Measurements from ENCODE around the gene RPS6KB2. TPM values are rescaled to one million over a fixed set of nuclear protein-coding genes. Genes with fewer than 3 reads are reported as not detected.

Gene RPS6KB2
- total and polyA plus RNA-seq, 2 of the 4 experiments (the other 2 are of a cell fraction): 50.7 to 58.4 TPM

DNA sequence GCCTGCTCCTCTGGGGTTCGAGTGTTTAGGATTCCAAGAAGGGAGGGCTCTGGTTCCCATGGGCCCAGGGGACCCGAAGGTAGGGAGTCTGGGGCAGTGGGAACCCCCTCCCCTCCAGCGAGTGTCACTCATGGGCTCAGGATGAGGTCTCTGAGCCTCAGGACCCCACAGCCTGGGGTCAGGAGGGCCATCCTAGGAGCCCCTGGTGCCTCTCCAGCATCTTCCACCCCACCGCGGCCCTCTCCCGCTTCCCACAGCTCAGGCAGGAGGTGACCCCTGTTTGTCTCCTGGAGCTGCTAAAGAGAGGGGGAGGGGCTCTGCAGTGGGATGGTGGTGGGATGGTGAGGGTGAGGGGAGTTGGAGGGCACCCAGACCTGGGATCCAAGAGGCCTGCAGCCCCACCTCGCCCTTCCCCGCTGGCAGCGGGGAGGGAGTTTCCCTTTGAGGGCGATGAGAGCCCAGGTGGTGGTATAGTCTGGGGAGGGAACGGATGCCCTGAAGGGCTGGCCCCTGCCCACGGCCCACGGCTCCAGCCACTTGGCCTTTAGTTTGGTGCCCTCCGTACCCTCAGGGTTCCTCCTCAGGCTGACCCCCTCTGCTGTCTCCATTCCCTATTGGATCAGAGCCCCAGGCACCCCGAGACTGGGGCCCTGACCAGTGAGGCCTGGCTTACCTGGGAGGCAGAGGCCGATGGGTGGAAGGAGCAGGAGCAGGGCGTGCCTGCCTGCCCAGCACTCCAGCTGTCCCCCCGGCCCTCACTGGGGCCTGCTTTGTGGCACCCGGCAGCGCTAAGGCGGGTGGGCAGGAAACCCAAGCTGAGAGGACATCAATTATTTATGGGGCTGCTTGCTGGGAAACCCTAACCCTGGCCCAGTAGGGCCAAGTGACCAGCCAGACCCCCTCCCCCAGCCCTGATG is 25.8 kb downstream of the RPS6KB2 start:
- Histone ChIP-seq H3K18ac (ENCODE audit: low read depth, low read length) (no peak overlapping the region), H2AFZ (replicated peaks; ENCODE audit: low read length, poor library complexity) (no peak overlapping the region), H3K56ac (ENCODE audit: extremely low read depth, insufficient read depth, low read length) (no peak overlapping the region), H2BK5ac (ENCODE audit: low read depth, low read length, poor library complexity, severe bottlenecking) (no peak overlapping the region), H3K4me2 (ENCODE audit: low read depth, low read length) (no peak overlapping the region), H4K20me1 (ENCODE audit: insufficient read depth, low read length) (no peaks in the 10 kb centered on the region), H3K4me1 (ENCODE audit: control insufficient read depth, insufficient read depth, low read length) (no peaks in the 10 kb centered on the region), H3K14ac (replicated peaks; ENCODE audit: low read depth, low read length) (no peak overlapping the region), H3K23ac (ENCODE audit: low read depth, low read length) (no peak overlapping the region), H3K9ac (ENCODE audit: low read depth, low read length) (no peak overlapping the region), H4K91ac (ENCODE audit: insufficient read depth, low read depth, low read length) (no peak overlapping the region), H2AK9ac (replicated peaks; ENCODE audit: low read depth, low read length, poor library complexity) (no peak overlapping the region), H3K27ac (ENCODE audit: insufficient read depth, low read length) (no peak overlapping the region), H4K5ac (ENCODE audit: low read depth, low read length) (no peak overlapping the region), H2BK120ac (ENCODE audit: low read depth, low read length) (no peak overlapping the region), H3K36me3 (ENCODE audit: control insufficient read depth, insufficient read depth, low read length) (no peaks in the 10 kb centered on the region), H2BK20ac (ENCODE audit: low read depth, low read length) (no peak overlapping the region), H4K8ac (ENCODE audit: low read depth in 2 of 2, low read length in 2 of 2) (no peak overlapping the region), H3K79me1 (ENCODE audit: low read depth in 1 of 2, low read length in 2 of 2) (no peaks in the 10 kb centered on the region), H2AK5ac (ENCODE audit: low read depth, low read length) (no peak overlapping the region), H3K4ac (ENCODE audit: low read depth, low read length) (no peak overlapping the region), H3K9me1 (ENCODE audit: insufficient read depth, low read length) (no peaks in the 10 kb centered on the region), H3K27me3 (ENCODE audit: control insufficient read depth, insufficient read depth, low read length) (peaks cover 26% of the 10 kb centered on the region; the same call in 1 of the 2 replicates), H2BK15ac (ENCODE audit: low read depth, low read length) (no peak overlapping the region), H3K4me3 (ENCODE audit: insufficient read depth, low read depth, low read length) (no peak overlapping the region), H3K9me3 (ENCODE audit: control insufficient read depth, insufficient read depth, low read length) (no peaks in the 10 kb centered on the region)
- ATAC-seq (ENCODE audit: low read depth) (no peak), DNase-seq (no peak)
- ChIA-PET POLR2A (ENCODE audit: unreplicated experiment) (no interaction called here), CTCF (no interaction called here)
- BruUV-seq (replicated peaks): no TSS peak
- in situ Hi-C loops (cut with MboI; ENCODE audit: low sequenced_read_pairs) (no loop called here), intact Hi-C loops (cut with micrococcal nuclease) (no loop called here), dilution Hi-C loops (cut with HindIII; ENCODE audit: low sequenced_read_pairs, unreplicated experiment) (no loop called here)
- no CpG with 5 or more reads among the region's 21 CpGs for WGBS, 2 experiments (ENCODE audit: extremely low coverage in 2 of 2, insufficient read length in 1 of 2)
- TF ChIP-seq, protein P1, sequence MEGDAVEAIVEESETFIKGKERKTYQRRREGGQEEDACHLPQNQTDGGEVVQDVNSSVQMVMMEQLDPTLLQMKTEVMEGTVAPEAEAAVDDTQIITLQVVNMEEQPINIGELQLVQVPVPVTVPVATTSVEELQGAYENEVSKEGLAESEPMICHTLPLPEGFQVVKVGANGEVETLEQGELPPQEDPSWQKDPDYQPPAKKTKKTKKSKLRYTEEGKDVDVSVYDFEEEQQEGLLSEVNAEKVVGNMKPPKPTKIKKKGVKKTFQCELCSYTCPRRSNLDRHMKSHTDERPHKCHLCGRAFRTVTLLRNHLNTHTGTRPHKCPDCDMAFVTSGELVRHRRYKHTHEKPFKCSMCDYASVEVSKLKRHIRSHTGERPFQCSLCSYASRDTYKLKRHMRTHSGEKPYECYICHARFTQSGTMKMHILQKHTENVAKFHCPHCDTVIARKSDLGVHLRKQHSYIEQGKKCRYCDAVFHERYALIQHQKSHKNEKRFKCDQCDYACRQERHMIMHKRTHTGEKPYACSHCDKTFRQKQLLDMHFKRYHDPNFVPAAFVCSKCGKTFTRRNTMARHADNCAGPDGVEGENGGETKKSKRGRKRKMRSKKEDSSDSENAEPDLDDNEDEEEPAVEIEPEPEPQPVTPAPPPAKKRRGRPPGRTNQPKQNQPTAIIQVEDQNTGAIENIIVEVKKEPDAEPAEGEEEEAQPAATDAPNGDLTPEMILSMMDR (conservative IDR thresholded peaks at IDR 0.05; ENCODE audit: low read depth, low read length): no peak
- TF ChIP-seq, protein P2, sequence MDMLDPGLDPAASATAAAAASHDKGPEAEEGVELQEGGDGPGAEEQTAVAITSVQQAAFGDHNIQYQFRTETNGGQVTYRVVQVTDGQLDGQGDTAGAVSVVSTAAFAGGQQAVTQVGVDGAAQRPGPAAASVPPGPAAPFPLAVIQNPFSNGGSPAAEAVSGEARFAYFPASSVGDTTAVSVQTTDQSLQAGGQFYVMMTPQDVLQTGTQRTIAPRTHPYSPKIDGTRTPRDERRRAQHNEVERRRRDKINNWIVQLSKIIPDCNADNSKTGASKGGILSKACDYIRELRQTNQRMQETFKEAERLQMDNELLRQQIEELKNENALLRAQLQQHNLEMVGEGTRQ (IDR thresholded peaks at IDR 0.05; ENCODE audit: low read depth, low read length): no peak
- no peak for TF ChIP-seq MAFK (IDR thresholded peaks at IDR 0.05; ENCODE audit: low read depth, low read length)
- TF ChIP-seq CEBPB (IDR thresholded peaks at IDR 0.05; ENCODE audit: low read depth, low read length): no peak
- TF ChIP-seq FOS (IDR thresholded peaks at IDR 0.05; ENCODE audit: low read depth, low read length): no peak
- no peak for TF ChIP-seq ELK1 (IDR thresholded peaks at IDR 0.05; ENCODE audit: borderline replicate concordance, low read depth, low read length)
- no peak for TF ChIP-seq MAZ (IDR thresholded peaks at IDR 0.05; ENCODE audit: borderline replicate concordance, low read depth, low read length)
- no peak for TF ChIP-seq BHLHE40 (IDR thresholded peaks at IDR 0.05; ENCODE audit: low read depth, low read length)
- TF ChIP-seq RAD21 (IDR thresholded peaks at IDR 0.05; ENCODE audit: low read length): no peak
- TF ChIP-seq POLR2A (IDR thresholded peaks at IDR 0.05; ENCODE audit: low read depth, low read length): no peak
- no peak for TF ChIP-seq RFX5 (IDR thresholded peaks at IDR 0.05; ENCODE audit: low read depth, low read length)
- no peak for TF ChIP-seq NFE2L2 (IDR thresholded peaks at IDR 0.05; ENCODE audit: low read depth, low read length)
- TF ChIP-seq CHD1 (IDR thresholded peaks at IDR 0.05; ENCODE audit: low read depth, low read length): no peak
- no peak for TF ChIP-seq MXI1 (IDR thresholded peaks at IDR 0.05; ENCODE audit: borderline replicate concordance, low read depth, low read length)
- TF ChIP-seq RCOR1 (IDR thresholded peaks at IDR 0.05; ENCODE audit: insufficient replicate concordance, low read length): no peak
